HL-60 (cell line): Measurements from ENCODE around the gene INHA.

Source experiments
- GABPA ChIP-seq: IDR thresholded peaks from 2 replicates; pipeline ENCODE4 v1.6.1; 2012; ENCODE audit warnings: low read depth
- POLR2AphosphoS5 ChIP-seq: IDR thresholded peaks from 2 replicates; pipeline ENCODE4 v1.6.1; 2012; ENCODE audit warnings: low read depth
- SPI1 ChIP-seq: IDR thresholded peaks from 2 replicates; pipeline ENCODE4 v1.6.1; 2012; ENCODE audit warnings: low read depth, mild to moderate bottlenecking, borderline replicate concordance
- TF ChIP-seq, protein P1 (sequence below): IDR thresholded peaks from one replicate; pipeline ENCODE4 v1.5.1; 2011; ENCODE audit warnings: low read length, control low read depth, inconsistent platforms; ENCODE audit not compliant: insufficient read depth
- TF ChIP-seq, protein P2 (sequence below): IDR thresholded peaks from 2 replicates; pipeline ENCODE4 v1.6.1; 2012; ENCODE audit warnings: low read depth; ENCODE audit not compliant: insufficient replicate concordance

DNA sequence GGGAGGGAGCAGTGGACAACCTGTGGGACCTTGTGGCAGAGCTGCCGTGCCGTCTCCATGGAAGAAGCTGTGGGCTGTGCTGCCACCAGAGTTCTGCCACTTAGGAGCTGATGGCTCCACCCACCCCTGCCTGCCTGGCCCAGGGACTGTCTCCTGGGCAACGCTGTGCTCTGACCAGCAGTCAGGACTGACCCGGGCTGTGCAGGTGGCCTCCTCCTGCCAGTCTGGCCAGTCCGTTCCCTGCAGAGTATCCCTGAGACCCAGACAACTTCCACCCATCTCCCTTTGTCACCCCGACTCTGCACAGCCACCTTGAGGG is 45.1 kb upstream of the INHA start:
- TF ChIP-seq, protein P1, sequence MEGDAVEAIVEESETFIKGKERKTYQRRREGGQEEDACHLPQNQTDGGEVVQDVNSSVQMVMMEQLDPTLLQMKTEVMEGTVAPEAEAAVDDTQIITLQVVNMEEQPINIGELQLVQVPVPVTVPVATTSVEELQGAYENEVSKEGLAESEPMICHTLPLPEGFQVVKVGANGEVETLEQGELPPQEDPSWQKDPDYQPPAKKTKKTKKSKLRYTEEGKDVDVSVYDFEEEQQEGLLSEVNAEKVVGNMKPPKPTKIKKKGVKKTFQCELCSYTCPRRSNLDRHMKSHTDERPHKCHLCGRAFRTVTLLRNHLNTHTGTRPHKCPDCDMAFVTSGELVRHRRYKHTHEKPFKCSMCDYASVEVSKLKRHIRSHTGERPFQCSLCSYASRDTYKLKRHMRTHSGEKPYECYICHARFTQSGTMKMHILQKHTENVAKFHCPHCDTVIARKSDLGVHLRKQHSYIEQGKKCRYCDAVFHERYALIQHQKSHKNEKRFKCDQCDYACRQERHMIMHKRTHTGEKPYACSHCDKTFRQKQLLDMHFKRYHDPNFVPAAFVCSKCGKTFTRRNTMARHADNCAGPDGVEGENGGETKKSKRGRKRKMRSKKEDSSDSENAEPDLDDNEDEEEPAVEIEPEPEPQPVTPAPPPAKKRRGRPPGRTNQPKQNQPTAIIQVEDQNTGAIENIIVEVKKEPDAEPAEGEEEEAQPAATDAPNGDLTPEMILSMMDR, result no peak
- TF ChIP-seq, protein P2, sequence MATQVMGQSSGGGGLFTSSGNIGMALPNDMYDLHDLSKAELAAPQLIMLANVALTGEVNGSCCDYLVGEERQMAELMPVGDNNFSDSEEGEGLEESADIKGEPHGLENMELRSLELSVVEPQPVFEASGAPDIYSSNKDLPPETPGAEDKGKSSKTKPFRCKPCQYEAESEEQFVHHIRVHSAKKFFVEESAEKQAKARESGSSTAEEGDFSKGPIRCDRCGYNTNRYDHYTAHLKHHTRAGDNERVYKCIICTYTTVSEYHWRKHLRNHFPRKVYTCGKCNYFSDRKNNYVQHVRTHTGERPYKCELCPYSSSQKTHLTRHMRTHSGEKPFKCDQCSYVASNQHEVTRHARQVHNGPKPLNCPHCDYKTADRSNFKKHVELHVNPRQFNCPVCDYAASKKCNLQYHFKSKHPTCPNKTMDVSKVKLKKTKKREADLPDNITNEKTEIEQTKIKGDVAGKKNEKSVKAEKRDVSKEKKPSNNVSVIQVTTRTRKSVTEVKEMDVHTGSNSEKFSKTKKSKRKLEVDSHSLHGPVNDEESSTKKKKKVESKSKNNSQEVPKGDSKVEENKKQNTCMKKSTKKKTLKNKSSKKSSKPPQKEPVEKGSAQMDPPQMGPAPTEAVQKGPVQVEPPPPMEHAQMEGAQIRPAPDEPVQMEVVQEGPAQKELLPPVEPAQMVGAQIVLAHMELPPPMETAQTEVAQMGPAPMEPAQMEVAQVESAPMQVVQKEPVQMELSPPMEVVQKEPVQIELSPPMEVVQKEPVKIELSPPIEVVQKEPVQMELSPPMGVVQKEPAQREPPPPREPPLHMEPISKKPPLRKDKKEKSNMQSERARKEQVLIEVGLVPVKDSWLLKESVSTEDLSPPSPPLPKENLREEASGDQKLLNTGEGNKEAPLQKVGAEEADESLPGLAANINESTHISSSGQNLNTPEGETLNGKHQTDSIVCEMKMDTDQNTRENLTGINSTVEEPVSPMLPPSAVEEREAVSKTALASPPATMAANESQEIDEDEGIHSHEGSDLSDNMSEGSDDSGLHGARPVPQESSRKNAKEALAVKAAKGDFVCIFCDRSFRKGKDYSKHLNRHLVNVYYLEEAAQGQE, result no peak
- TF ChIP-seq POLR2AphosphoS5, result no peak
- TF ChIP-seq GABPA, result no peak
- no peak for TF ChIP-seq SPI1
